HEK293T (cell line): ENCODE measurements around the gene ARF1.

Source experiments
- CTBP1 ChIP-seq: fragments of 450-650 bp; IDR thresholded peaks from 2 replicates; pipeline ENCODE4 v1.6.1; 2016; ENCODE audit warnings: borderline replicate concordance
- ELF4 ChIP-seq: fragments of 450-650 bp; IDR thresholded peaks from 2 replicates; pipeline ENCODE4 v1.6.1; 2017; ENCODE audit warnings: antibody characterized with exemption
- FOXA1 ChIP-seq: fragments of 450-650 bp; IDR thresholded peaks from 2 replicates; pipeline ENCODE4 v1.6.1; 2016; ENCODE audit warnings: mild to moderate bottlenecking
- FOXM1 ChIP-seq: fragments of 450-650 bp; IDR thresholded peaks from 2 replicates; pipeline ENCODE4 v1.6.1; 2017; ENCODE audit warnings: mild to moderate bottlenecking, borderline replicate concordance
- L3MBTL2 ChIP-seq: fragments of 450-650 bp; conservative IDR thresholded peaks from 2 replicates; pipeline ENCODE4 v1.6.1; 2016; ENCODE audit warnings: mild to moderate bottlenecking
- NFRKB ChIP-seq: fragments of 450-650 bp; IDR thresholded peaks from 2 replicates; pipeline ENCODE4 v1.6.1; 2016; ENCODE audit warnings: mild to moderate bottlenecking, moderate library complexity
- SUZ12 ChIP-seq: fragments of 450-650 bp; IDR thresholded peaks from 2 replicates; pipeline ENCODE4 v1.6.1; 2016; ENCODE audit warnings: mild to moderate bottlenecking
- TARDBP ChIP-seq: fragments of 450-650 bp; IDR thresholded peaks from 2 replicates; pipeline ENCODE4 v1.6.1; 2016

- TF ChIP-seq FOXM1, result no peak
- TF ChIP-seq SUZ12, result no peak
- TF ChIP-seq TARDBP, result no peak
- TF ChIP-seq L3MBTL2, result no peak
- TF ChIP-seq CTBP1, result no peak
- TF ChIP-seq NFRKB, result no peak
- no peak for TF ChIP-seq ELF4
- no peak for TF ChIP-seq FOXA1
Measured at GRCh38 chr1:228087771-228088251, 5.3 kb downstream of the ARF1 start.
